H1 (cell line): ENCODE measurements around the gene OXCT2. TPM values are rescaled to one million over a fixed set of nuclear protein-coding genes. Genes with fewer than 3 reads are reported as not detected.

Experiments
- SAP30 ChIP-seq: fragments of 300-600 bp; sonication (generic); IDR thresholded peaks from 2 replicates; pipeline ENCODE4 v1.7.1; 2012; ENCODE audit warnings: low read length, moderate library complexity, mild to moderate bottlenecking, inconsistent platforms; ENCODE audit not compliant: insufficient read depth, insufficient replicate concordance
- polyA plus RNA-seq, 7 experiments: library from polyadenylated mRNA; depleted of rRNA in 3 of 7; stranded (reverse) in 5 of 7; unstranded in 2 of 7; fragments of >200 nt in 5 of 7; fragments of 200-250 nt in 2 of 7; gene quantifications; 1 replicate in 5 of 7; 2 replicates in 1 of 7; 4 replicates in 1 of 7; pipeline versions ENCODE4 v1.2.1 to v1.2.3, GENCODE V29; 2011 to 2013; ENCODE audit warnings: missing spikeins in 2 of 7, mixed read lengths in 2 of 7
- total RNA-seq: library from RNA; stranded (reverse); fragmentation: NEBNext Ultra II Directional; extraction: Animal tissue kit (Norgen Biotek cat#: 25700); gene quantifications from 2 replicates; pipeline ENCODE4 v1.2.1, GENCODE V29; 2021
- TF ChIP-seq, protein P1 (sequence below): fragments of 300-600 bp; sonication (generic); IDR thresholded peaks from 2 replicates; pipeline ENCODE4 v1.7.1; 2012; ENCODE audit warnings: low read length, moderate library complexity, mild to moderate bottlenecking, inconsistent platforms; ENCODE audit not compliant: insufficient replicate concordance
- TF ChIP-seq, protein P2 (sequence below): IDR thresholded peaks from 2 replicates; pipeline ENCODE4 v1.6.1; 2012; ENCODE audit warnings: low read length, inconsistent platforms

OXCT2 gene
- total and polyA plus RNA-seq, 2 of the 8 experiments (the other 6 are each of a cell fraction or from before 2014, with no cell fraction given), result 2.6 to 2.9 TPM

DNA sequence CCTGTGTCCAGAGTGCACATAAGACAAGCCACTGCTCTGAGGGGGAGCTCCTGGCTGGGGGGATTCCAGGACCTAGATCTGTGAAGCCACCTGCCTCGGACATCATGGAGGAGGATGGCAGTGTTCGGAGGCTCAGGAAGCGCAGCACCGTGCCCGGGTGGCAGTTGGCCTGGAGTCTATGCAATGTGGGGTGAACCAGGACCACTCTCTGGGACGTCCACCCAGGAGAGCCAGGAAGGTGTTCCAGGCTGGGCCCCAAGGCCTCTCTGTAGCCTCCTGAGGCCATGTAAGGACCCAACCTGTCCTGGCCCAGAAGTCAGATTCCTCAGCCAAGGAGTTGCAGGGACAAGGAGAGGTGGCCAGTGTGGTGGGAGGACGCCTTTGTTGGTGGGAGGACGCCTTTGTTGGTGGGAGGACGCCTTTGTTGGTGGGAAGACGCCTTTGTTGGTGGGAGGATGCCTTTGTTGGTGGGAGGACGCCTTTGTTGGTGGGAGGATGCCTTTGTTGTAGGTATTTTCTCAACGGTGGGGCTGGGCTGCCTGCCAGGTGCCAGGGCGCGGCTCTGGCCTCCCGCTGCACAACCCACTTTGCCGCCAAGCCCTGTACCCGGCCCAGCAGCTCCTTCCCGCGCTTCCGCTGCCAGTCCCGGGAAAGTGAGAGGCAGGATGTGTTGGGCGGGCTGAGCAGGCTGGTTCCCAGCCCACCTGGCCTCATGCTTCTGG, 48.1 kb upstream of the OXCT2 start (continued):
- TF ChIP-seq, protein P1, sequence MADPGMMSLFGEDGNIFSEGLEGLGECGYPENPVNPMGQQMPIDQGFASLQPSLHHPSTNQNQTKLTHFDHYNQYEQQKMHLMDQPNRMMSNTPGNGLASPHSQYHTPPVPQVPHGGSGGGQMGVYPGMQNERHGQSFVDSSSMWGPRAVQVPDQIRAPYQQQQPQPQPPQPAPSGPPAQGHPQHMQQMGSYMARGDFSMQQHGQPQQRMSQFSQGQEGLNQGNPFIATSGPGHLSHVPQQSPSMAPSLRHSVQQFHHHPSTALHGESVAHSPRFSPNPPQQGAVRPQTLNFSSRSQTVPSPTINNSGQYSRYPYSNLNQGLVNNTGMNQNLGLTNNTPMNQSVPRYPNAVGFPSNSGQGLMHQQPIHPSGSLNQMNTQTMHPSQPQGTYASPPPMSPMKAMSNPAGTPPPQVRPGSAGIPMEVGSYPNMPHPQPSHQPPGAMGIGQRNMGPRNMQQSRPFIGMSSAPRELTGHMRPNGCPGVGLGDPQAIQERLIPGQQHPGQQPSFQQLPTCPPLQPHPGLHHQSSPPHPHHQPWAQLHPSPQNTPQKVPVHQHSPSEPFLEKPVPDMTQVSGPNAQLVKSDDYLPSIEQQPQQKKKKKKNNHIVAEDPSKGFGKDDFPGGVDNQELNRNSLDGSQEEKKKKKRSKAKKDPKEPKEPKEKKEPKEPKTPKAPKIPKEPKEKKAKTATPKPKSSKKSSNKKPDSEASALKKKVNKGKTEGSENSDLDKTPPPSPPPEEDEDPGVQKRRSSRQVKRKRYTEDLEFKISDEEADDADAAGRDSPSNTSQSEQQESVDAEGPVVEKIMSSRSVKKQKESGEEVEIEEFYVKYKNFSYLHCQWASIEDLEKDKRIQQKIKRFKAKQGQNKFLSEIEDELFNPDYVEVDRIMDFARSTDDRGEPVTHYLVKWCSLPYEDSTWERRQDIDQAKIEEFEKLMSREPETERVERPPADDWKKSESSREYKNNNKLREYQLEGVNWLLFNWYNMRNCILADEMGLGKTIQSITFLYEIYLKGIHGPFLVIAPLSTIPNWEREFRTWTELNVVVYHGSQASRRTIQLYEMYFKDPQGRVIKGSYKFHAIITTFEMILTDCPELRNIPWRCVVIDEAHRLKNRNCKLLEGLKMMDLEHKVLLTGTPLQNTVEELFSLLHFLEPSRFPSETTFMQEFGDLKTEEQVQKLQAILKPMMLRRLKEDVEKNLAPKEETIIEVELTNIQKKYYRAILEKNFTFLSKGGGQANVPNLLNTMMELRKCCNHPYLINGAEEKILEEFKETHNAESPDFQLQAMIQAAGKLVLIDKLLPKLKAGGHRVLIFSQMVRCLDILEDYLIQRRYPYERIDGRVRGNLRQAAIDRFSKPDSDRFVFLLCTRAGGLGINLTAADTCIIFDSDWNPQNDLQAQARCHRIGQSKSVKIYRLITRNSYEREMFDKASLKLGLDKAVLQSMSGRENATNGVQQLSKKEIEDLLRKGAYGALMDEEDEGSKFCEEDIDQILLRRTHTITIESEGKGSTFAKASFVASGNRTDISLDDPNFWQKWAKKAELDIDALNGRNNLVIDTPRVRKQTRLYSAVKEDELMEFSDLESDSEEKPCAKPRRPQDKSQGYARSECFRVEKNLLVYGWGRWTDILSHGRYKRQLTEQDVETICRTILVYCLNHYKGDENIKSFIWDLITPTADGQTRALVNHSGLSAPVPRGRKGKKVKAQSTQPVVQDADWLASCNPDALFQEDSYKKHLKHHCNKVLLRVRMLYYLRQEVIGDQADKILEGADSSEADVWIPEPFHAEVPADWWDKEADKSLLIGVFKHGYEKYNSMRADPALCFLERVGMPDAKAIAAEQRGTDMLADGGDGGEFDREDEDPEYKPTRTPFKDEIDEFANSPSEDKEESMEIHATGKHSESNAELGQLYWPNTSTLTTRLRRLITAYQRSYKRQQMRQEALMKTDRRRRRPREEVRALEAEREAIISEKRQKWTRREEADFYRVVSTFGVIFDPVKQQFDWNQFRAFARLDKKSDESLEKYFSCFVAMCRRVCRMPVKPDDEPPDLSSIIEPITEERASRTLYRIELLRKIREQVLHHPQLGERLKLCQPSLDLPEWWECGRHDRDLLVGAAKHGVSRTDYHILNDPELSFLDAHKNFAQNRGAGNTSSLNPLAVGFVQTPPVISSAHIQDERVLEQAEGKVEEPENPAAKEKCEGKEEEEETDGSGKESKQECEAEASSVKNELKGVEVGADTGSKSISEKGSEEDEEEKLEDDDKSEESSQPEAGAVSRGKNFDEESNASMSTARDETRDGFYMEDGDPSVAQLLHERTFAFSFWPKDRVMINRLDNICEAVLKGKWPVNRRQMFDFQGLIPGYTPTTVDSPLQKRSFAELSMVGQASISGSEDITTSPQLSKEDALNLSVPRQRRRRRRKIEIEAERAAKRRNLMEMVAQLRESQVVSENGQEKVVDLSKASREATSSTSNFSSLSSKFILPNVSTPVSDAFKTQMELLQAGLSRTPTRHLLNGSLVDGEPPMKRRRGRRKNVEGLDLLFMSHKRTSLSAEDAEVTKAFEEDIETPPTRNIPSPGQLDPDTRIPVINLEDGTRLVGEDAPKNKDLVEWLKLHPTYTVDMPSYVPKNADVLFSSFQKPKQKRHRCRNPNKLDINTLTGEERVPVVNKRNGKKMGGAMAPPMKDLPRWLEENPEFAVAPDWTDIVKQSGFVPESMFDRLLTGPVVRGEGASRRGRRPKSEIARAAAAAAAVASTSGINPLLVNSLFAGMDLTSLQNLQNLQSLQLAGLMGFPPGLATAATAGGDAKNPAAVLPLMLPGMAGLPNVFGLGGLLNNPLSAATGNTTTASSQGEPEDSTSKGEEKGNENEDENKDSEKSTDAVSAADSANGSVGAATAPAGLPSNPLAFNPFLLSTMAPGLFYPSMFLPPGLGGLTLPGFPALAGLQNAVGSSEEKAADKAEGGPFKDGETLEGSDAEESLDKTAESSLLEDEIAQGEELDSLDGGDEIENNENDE, result no peak
- TF ChIP-seq, protein P2, sequence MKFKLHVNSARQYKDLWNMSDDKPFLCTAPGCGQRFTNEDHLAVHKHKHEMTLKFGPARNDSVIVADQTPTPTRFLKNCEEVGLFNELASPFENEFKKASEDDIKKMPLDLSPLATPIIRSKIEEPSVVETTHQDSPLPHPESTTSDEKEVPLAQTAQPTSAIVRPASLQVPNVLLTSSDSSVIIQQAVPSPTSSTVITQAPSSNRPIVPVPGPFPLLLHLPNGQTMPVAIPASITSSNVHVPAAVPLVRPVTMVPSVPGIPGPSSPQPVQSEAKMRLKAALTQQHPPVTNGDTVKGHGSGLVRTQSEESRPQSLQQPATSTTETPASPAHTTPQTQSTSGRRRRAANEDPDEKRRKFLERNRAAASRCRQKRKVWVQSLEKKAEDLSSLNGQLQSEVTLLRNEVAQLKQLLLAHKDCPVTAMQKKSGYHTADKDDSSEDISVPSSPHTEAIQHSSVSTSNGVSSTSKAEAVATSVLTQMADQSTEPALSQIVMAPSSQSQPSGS, result no peak
- no peak for TF ChIP-seq SAP30
